Measurements from ENCODE around the gene FBXL16. TPM values are rescaled to one million over a fixed set of nuclear protein-coding genes. Genes with fewer than 3 reads are reported as not detected.
"Not testable (repeated sequence)": the region's sequence is repeated elsewhere in the genome, so short reads cannot be mapped to it uniquely, and the experiment has no call there.

Gene FBXL16
- total RNA-seq, 2 donors from 2014 or later, result 8.8 TPM

DNA sequence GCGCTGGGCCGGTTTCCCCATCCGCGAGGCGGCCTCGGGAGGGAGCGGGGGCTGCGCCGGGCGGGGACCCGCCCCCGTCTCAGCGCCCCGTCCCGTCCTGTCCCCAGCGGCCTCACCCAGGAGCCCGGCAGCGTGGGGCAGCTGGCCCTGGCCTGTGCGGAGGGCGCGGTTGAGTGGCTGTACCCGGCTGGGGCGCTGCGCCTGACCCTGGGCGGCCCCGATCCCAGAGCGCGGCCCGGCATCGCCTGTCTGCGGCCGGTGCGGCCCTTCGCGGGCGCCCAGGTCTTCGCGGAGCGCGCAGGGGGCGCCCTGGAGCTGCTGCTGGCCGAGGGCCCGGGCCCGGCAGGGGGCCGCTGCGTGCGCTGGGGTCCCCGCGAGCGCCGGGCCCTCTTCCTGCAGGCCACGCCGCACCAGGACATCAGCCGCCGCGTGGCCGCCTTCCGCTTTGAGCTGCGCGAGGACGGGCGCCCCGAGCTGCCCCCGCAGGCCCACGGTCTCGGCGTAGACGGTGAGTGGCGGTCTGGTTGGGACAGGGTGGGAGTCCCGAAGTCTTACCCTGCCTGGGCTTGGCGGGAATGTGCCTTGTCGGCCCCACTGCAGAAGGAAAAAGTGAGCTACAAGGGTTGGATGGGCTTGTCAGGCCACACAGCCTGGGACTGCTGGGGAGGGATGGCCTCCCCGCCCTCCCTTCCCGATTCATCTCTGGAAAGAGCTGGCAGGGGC is 10.0 kb upstream of the FBXL16 start:
- DNase-seq, result peak; percentile 42 to 45
- H3K4me1 Mint-ChIP-seq (ENCODE audit: low read depth), result peaks cover 28% of the 10 kb centered on the region
- H3K4me3 Mint-ChIP-seq, result peak overlapping the region; percentile 58 to 70
- no peak overlapping the region for H3K27ac Mint-ChIP-seq
- peak; percentile 23 to 28 for ATAC-seq (replicated peaks in 1 of 2)
- H3K9me3 Mint-ChIP-seq, result no peaks in the 10 kb centered on the region
- no peaks in the 10 kb centered on the region for H3K36me3 Mint-ChIP-seq (ENCODE audit: insufficient read depth in 2 of 2)
- H3K27me3 Mint-ChIP-seq (ENCODE audit: low read depth), result peaks cover 7% of the 10 kb centered on the region

- DNase-seq, result peak; percentile 94 to 96
- Mint-ChIP-seq H3K9me3 (no peaks in the 10 kb centered on the region), H3K27me3 (ENCODE audit: low read depth) (peaks cover 7% of the 10 kb centered on the region), H3K4me1 (ENCODE audit: low read depth) (peaks cover 23% of the 10 kb centered on the region), H3K4me3 (peak within 1 kb of the TSS; percentile 58 to 70), H3K36me3 (ENCODE audit: insufficient read depth in 2 of 2) (no peaks in the 10 kb centered on the region), H3K27ac (no peak within 1 kb of the TSS)
- ATAC-seq (replicated peaks in 1 of 2), result peak; percentile 86 to 87
Measured at GRCh38 chr16:714558-715476, 9.2 kb upstream of the FBXL16 start, which contains the start of gene METRN. Gene METRN, plus strand, starts transcription at chr16:715118. Its CDS starts 172 bp downstream, at chr16:715290.

DNA sequence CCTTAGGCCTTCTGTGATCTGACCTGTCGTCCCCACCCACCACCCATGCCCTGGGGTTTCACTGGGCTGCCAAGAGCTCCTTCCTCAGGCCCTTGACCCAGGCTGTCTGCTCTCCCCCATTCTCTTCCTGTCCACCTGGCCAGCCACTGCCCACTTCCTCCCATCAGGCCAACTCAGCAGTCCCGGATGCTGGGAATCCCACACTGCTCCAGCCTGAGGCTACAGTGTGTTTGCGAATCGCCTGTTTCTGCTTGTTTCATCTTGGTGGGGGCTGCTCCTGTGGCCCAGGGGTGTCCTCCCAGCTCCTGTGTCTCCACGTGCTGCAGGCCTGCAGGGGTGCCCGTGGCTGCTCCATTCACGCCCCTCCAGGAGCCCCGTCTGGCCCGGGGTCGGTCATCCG is 8.5 kb upstream of the FBXL16 start:
- no peak overlapping the region for H3K27ac Mint-ChIP-seq
- DNase-seq (no peak), ATAC-seq (replicated peaks in 1 of 2) (no peak)
- H3K36me3 Mint-ChIP-seq (ENCODE audit: insufficient read depth in 2 of 2), result no peaks in the 10 kb centered on the region
- H3K4me1 Mint-ChIP-seq (ENCODE audit: low read depth), result peaks cover 15% of the 10 kb centered on the region
- H3K27me3 Mint-ChIP-seq (ENCODE audit: low read depth), result peaks cover 7% of the 10 kb centered on the region
- no peaks in the 10 kb centered on the region for H3K9me3 Mint-ChIP-seq
- H3K4me3 Mint-ChIP-seq, result peak overlapping the region in 1 of 2 donors; percentile 27

- not testable (repeated sequence) for H3K4me1 Mint-ChIP-seq (ENCODE audit: low read depth); H3K4me3 Mint-ChIP-seq; H3K9me3 Mint-ChIP-seq; ATAC-seq (replicated peaks in 1 of 2); H3K27ac Mint-ChIP-seq; H3K36me3 Mint-ChIP-seq (ENCODE audit: insufficient read depth in 2 of 2)
- H3K27me3 Mint-ChIP-seq (ENCODE audit: low read depth), result peaks cover 15% of the 10 kb centered on the region
- DNase-seq, result peak; percentile 70 to 74
Measured at GRCh38 chr16:712740-713250, 7.2 kb upstream of the FBXL16 start.

GRCh38 chr16:711548-712320 is 6.1 kb upstream of the FBXL16 start:
- ATAC-seq (replicated peaks in 1 of 2), result peak; percentile 63 to 67
- no peak overlapping the region for H3K27ac Mint-ChIP-seq
- H3K4me3 Mint-ChIP-seq, result no peak overlapping the region
- no peaks in the 10 kb centered on the region for H3K9me3 Mint-ChIP-seq
- DNase-seq, result peak; percentile 86 to 90
- no peaks in the 10 kb centered on the region for H3K36me3 Mint-ChIP-seq (ENCODE audit: insufficient read depth in 2 of 2)
- peaks cover 10% of the 10 kb centered on the region for H3K4me1 Mint-ChIP-seq (ENCODE audit: low read depth)
- peaks cover 26% of the 10 kb centered on the region for H3K27me3 Mint-ChIP-seq (ENCODE audit: low read depth)

- DNase-seq, result no peak
- Mint-ChIP-seq H3K36me3 (ENCODE audit: insufficient read depth in 2 of 2) (no peaks in the 10 kb centered on the region), H3K9me3 (no peaks in the 10 kb centered on the region), H3K4me1 (ENCODE audit: low read depth) (peaks cover 4% of the 10 kb centered on the region), H3K27ac (no peak overlapping the region), H3K27me3 (ENCODE audit: low read depth) (peaks cover 31% of the 10 kb centered on the region), H3K4me3 (no peak overlapping the region)
- ATAC-seq (replicated peaks in 1 of 2), result no peak
Measured at GRCh38 chr16:711084-711483, 5.5 kb upstream of the FBXL16 start.

GRCh38 chr16:710500-711075 is 5.0 kb upstream of the FBXL16 start:
- H3K4me3 Mint-ChIP-seq, result no peak overlapping the region
- no peaks in the 10 kb centered on the region for H3K9me3 Mint-ChIP-seq
- H3K36me3 Mint-ChIP-seq (ENCODE audit: insufficient read depth in 2 of 2), result no peaks in the 10 kb centered on the region
- ATAC-seq (replicated peaks in 1 of 2) (no peak), DNase-seq (no peak)
- H3K4me1 Mint-ChIP-seq (ENCODE audit: low read depth), result peaks cover 4% of the 10 kb centered on the region
- peaks cover 31% of the 10 kb centered on the region for H3K27me3 Mint-ChIP-seq (ENCODE audit: low read depth)
- no peak overlapping the region for H3K27ac Mint-ChIP-seq

DNA sequence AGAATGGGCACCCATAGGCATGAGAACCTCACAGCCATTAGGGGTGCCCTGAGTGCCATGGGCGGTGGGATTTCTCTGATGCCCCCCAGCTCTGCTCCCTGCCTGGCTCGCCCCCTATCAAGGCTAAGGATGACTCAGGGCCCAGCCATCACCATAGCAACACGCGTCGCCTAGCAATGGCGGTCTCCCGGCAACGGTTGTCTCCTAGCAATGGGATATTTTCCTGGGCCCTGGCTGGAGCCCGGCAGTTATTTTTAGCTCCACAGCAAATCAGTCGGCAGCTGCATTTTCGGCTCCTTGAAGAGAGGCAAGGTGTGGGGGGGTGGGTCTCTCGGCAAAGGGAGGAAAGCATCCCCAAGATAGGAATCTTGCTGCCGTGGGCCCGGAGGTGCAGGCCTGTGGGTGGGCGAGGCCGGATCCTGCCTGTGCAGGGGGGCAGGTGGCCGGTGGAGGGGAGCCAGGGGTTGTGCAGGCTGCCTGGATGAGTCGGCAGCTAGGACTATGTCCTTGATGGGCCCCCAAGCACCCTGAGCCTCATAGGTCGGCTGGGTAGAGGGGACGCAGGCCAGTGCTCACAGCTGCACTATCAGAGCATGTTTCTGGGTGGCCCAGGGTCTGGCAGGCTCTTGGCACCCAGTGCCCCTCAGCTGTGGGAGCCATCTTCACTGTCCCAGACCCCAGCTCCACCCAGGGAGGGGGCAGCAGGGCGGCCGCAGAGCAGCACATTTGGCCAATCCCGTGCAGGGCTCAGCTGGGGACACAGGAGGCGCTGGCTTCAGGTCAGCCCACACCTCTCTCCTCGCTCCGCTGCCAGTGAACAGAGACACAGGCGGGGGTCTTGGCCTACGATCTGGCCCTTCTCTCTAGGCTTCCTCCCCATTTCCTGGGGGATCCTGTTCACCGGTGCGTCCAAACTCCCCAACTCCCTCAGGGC is 4.2 kb upstream of the FBXL16 start:
- Mint-ChIP-seq H3K27me3 (ENCODE audit: low read depth) (peaks cover 31% of the 10 kb centered on the region), H3K9me3 (no peaks in the 10 kb centered on the region), H3K4me3 (no peak overlapping the region), H3K27ac (no peak overlapping the region), H3K36me3 (ENCODE audit: insufficient read depth in 2 of 2) (no peaks in the 10 kb centered on the region), H3K4me1 (ENCODE audit: low read depth) (peaks cover 4% of the 10 kb centered on the region)
- DNase-seq (no peak), ATAC-seq (replicated peaks in 1 of 2) (no peak)

GRCh38 chr16:708959-709358 is 3.4 kb upstream of the FBXL16 start:
- H3K36me3 Mint-ChIP-seq (ENCODE audit: insufficient read depth in 2 of 2), result no peaks in the 10 kb centered on the region
- peaks cover 37% of the 10 kb centered on the region for H3K27me3 Mint-ChIP-seq (ENCODE audit: low read depth)
- peaks cover 4% of the 10 kb centered on the region for H3K4me1 Mint-ChIP-seq (ENCODE audit: low read depth)
- no peak for ATAC-seq (replicated peaks in 1 of 2)
- H3K27ac Mint-ChIP-seq, result no peak overlapping the region
- H3K4me3 Mint-ChIP-seq, result no peak overlapping the region
- DNase-seq, result no peak
- H3K9me3 Mint-ChIP-seq, result no peaks in the 10 kb centered on the region

GRCh38 chr16:708019-708418 is 2.4 kb upstream of the FBXL16 start:
- Mint-ChIP-seq H3K9me3 (no peaks in the 10 kb centered on the region), H3K4me1 (ENCODE audit: low read depth) (peaks cover 4% of the 10 kb centered on the region), H3K4me3 (no peak overlapping the region), H3K36me3 (ENCODE audit: insufficient read depth in 2 of 2) (no peaks in the 10 kb centered on the region), H3K27me3 (ENCODE audit: low read depth) (peaks cover 39% of the 10 kb centered on the region), H3K27ac (no peak overlapping the region)
- ATAC-seq (replicated peaks in 1 of 2), result no peak
- no peak for DNase-seq

DNA sequence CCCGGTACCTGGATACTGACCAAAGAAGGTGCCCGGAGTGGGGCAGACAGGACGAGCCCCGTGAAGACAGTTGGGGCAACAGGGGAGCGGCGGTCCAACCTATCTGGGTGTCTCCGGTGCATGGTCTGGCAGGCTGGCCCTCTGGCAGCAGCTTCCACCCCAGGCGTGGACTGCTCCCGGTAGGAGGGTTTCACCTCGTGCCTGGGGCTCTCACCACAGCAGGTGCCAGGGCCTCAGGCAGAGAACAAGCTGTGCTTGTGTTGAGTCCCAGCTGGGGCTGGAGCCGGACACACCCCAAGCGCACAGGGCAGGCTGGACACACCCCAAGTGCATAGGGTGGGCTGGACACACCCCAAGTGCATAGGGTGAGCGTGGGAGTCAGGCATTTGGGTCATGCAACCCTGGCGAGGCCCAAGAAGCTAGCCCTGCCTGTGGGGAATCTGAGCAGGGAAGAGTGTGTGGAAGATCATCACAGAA is 1.5 kb upstream of the FBXL16 start:
- H3K27me3 Mint-ChIP-seq (ENCODE audit: low read depth), result peaks cover 42% of the 10 kb centered on the region
- DNase-seq, result no peak
- ATAC-seq (replicated peaks in 1 of 2), result no peak
- H3K4me3 Mint-ChIP-seq, result no peak overlapping the region
- H3K9me3 Mint-ChIP-seq, result no peaks in the 10 kb centered on the region
- no peak overlapping the region for H3K27ac Mint-ChIP-seq
- H3K36me3 Mint-ChIP-seq (ENCODE audit: insufficient read depth in 2 of 2), result no peaks in the 10 kb centered on the region
- H3K4me1 Mint-ChIP-seq (ENCODE audit: low read depth), result no peaks in the 10 kb centered on the region

Data from activated T-cell treated with anti-CD3 and anti-CD28 coated beads, Interleukin-2, amount 50 U/mL, for 72 hours (primary cell).